ENCODE data around the gene CDKN2C.

The CDKN2C gene

DNA sequence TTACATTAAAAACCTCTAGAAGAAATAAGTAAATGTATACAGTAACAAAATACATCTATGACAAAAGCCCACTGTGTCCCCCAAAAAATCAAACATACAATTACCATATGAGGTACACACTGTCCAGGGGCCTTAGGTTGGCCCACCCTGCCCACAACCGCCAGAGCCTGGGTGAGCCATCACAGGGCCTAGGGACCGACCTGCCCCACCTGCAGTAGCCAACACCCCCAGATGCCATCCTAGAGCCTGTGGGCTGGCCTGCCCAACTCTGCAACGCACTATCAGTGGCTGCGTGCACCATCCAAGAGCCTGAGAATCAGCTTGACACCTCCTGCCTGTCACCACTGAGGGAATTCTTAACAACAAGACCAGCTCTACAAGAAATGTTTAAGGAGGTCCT is 49.0 kb upstream of the CDKN2C start (continued):
- TF ChIP-seq, protein P1, sequence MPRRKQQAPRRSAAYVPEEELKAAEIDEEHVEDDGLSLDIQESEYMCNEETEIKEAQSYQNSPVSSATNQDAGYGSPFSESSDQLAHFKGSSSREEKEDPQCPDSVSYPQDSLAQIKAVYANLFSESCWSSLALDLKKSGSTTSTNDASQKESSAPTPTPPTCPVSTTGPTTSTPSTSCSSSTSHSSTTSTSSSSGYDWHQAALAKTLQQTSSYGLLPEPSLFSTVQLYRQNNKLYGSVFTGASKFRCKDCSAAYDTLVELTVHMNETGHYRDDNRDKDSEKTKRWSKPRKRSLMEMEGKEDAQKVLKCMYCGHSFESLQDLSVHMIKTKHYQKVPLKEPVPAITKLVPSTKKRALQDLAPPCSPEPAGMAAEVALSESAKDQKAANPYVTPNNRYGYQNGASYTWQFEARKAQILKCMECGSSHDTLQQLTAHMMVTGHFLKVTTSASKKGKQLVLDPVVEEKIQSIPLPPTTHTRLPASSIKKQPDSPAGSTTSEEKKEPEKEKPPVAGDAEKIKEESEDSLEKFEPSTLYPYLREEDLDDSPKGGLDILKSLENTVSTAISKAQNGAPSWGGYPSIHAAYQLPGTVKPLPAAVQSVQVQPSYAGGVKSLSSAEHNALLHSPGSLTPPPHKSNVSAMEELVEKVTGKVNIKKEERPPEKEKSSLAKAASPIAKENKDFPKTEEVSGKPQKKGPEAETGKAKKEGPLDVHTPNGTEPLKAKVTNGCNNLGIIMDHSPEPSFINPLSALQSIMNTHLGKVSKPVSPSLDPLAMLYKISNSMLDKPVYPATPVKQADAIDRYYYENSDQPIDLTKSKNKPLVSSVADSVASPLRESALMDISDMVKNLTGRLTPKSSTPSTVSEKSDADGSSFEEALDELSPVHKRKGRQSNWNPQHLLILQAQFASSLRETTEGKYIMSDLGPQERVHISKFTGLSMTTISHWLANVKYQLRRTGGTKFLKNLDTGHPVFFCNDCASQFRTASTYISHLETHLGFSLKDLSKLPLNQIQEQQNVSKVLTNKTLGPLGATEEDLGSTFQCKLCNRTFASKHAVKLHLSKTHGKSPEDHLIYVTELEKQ (tag by site-specific recombination; IDR thresholded peaks at IDR 0.05; ENCODE audit: borderline replicate concordance), result no peak
- TF ChIP-seq, protein P2, sequence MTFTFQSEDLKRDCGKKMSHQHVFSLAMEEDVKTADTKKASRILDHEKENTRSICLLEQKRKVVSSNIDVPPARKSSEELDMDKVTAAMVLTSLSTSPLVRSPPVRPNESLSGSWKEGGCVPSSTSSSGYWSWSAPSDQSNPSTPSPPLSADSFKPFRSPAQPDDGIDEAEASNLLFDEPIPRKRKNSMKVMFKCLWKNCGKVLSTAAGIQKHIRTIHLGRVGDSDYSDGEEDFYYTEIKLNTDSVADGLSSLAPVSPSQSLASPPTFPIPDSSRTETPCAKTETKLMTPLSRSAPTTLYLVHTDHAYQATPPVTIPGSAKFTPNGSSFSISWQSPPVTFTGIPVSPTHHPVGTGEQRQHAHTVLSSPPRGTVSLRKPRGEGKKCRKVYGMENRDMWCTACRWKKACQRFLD (tag by site-specific recombination; IDR thresholded peaks at IDR 0.05), result no peak
- no peak for TF ChIP-seq ZIC2 (tag by site-specific recombination; IDR thresholded peaks at IDR 0.05)
- TF ChIP-seq REPIN1 (tag by site-specific recombination; IDR thresholded peaks at IDR 0.05; ENCODE audit: low read depth), result no peak
- no peak for TF ChIP-seq ZNF266 (tag by site-specific recombination; IDR thresholded peaks at IDR 0.05; ENCODE audit: low read depth)
- no peak for TF ChIP-seq ZNF423 (tag by site-specific recombination; IDR thresholded peaks at IDR 0.05)
- no peak for TF ChIP-seq ZNF184 (tag by site-specific recombination; IDR thresholded peaks at IDR 0.05)
- no peak for TF ChIP-seq ZNF324 (tag by site-specific recombination; IDR thresholded peaks at IDR 0.05)
- TF ChIP-seq SP3 (tag by site-specific recombination; IDR thresholded peaks at IDR 0.05), result no peak
- TF ChIP-seq ZNF624 (tag by site-specific recombination; IDR thresholded peaks at IDR 0.05), result no peak

DNA sequence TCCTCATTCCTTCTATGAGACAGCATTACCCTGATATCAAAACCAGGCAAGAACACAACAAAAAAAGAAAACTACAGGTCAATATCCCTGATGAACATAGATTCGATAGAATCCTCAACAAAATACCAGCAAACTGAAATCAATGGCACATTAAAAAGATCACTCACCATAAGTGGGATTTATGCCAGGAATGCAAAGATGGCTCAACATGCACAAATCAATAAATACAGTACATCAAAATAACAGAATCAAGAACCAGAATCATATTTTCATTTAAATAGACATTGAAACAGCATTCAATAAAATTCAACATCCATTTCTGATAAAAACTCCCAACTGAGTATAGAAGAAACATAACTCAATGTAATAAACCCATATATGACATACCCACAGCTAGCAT is 46.5 kb upstream of the CDKN2C start:
- TF ChIP-seq SP2 (tag by site-specific recombination; IDR thresholded peaks at IDR 0.05), result no peak
- no peak for TF ChIP-seq ZNF37A (tag by site-specific recombination; IDR thresholded peaks at IDR 0.05)
- TF ChIP-seq, protein P3, sequence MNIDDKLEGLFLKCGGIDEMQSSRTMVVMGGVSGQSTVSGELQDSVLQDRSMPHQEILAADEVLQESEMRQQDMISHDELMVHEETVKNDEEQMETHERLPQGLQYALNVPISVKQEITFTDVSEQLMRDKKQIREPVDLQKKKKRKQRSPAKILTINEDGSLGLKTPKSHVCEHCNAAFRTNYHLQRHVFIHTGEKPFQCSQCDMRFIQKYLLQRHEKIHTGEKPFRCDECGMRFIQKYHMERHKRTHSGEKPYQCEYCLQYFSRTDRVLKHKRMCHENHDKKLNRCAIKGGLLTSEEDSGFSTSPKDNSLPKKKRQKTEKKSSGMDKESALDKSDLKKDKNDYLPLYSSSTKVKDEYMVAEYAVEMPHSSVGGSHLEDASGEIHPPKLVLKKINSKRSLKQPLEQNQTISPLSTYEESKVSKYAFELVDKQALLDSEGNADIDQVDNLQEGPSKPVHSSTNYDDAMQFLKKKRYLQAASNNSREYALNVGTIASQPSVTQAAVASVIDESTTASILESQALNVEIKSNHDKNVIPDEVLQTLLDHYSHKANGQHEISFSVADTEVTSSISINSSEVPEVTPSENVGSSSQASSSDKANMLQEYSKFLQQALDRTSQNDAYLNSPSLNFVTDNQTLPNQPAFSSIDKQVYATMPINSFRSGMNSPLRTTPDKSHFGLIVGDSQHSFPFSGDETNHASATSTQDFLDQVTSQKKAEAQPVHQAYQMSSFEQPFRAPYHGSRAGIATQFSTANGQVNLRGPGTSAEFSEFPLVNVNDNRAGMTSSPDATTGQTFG (tag by site-specific recombination; IDR thresholded peaks at IDR 0.05; ENCODE audit: borderline replicate concordance), result no peak
- peak; percentile 16 for TF ChIP-seq SETDB1 (IDR thresholded peaks at IDR 0.05; ENCODE audit: insufficient read length, low read length)
- POLR2A ChIA-PET, result no interaction called here
- Histone ChIP-seq H3K27ac (ENCODE audit: extremely low read depth, low read depth, low read length) (no peak overlapping the region), H3K4me1 (ENCODE audit: control insufficient read depth, insufficient read depth, low read length) (no peaks in the 10 kb centered on the region), H3K36me3 (ENCODE audit: control insufficient read depth in 2 of 2, insufficient read depth in 1 of 2, low read length in 2 of 2) (no peaks in the 10 kb centered on the region; a peak in 1 of 3 replicates), H3K9me3 (ENCODE audit: control insufficient read depth, insufficient read depth, low read depth, low read length) (no peaks in the 10 kb centered on the region), H3K4me3 (ENCODE audit: low read depth, low read length) (no peak overlapping the region)
- CTCF ChIA-PET, result interaction anchor here (0.6 kb wide), 1 partner anchor 36 kb away, joined by 3 read pairs; no protein-coding TSS in a partner anchor

DNA sequence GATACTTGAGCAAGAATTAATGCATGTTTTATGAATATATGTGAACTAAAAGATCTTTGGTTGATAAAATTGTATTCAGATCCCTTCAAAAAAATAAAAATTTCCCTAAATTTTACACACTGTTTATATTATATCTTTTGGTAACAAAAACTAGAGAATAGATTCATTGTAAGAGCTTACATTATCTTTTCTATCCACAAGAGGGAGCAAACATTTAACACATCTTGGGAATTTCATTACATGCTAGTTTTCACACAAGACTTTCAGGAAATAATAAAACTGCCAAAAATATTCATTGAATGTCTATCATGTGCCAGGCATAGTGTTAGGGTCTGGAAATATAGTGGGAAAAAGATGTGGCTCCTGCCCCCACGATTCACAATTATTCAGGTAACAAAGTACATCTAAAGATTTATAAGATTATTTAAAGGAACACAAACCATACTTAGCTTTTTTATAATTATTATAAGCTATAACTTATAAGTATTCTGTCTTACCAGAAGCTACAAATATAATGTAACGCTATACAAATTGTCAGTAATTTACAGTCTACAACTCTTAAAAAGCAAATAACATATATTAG is 40.6 kb upstream of the CDKN2C start:
- H3K27ac ChIP-seq (ENCODE audit: extremely low read depth, low read depth, low read length), result no peak overlapping the region
- no peak for TF ChIP-seq ZNF248 (tag by site-specific recombination; IDR thresholded peaks at IDR 0.05)
- TF ChIP-seq ZNF555 (tag by site-specific recombination; conservative IDR thresholded peaks at IDR 0.05), result no peak
- no peak for TF ChIP-seq ZNF2 (tag by site-specific recombination; IDR thresholded peaks at IDR 0.05)
- TF ChIP-seq ZNF670 (tag by site-specific recombination; IDR thresholded peaks at IDR 0.05; ENCODE audit: low read depth), result no peak
- peak; percentile 45 for TF ChIP-seq ZNF654 (tag by site-specific recombination; IDR thresholded peaks at IDR 0.05; ENCODE audit: low read depth)
- TF ChIP-seq, protein P4, sequence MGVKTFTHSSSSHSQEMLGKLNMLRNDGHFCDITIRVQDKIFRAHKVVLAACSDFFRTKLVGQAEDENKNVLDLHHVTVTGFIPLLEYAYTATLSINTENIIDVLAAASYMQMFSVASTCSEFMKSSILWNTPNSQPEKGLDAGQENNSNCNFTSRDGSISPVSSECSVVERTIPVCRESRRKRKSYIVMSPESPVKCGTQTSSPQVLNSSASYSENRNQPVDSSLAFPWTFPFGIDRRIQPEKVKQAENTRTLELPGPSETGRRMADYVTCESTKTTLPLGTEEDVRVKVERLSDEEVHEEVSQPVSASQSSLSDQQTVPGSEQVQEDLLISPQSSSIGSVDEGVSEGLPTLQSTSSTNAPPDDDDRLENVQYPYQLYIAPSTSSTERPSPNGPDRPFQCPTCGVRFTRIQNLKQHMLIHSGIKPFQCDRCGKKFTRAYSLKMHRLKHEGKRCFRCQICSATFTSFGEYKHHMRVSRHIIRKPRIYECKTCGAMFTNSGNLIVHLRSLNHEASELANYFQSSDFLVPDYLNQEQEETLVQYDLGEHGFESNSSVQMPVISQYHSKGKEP (tag by site-specific recombination; IDR thresholded peaks at IDR 0.05), result no peak
- peak; percentile 60; the same call in 1 of the 2 replicates for TF ChIP-seq ZNF660 (tag by site-specific recombination; IDR thresholded peaks at IDR 0.05)
- POLR2A ChIA-PET, result interaction anchor here (1.3 to 1.4 kb wide), 4 partner anchors 31 to 47 kb away, joined by 3 to 7 read pairs (median 6); partner anchors contain the start of genes CDKN2C and FAF1
- H3K36me3 ChIP-seq (ENCODE audit: control insufficient read depth in 2 of 2, insufficient read depth in 1 of 2, low read length in 2 of 2), result no peaks in the 10 kb centered on the region; a peak in 1 of 3 replicates
- no peak overlapping the region for H3K4me3 ChIP-seq (ENCODE audit: low read depth, low read length)
- no peaks in the 10 kb centered on the region for H3K9me3 ChIP-seq (ENCODE audit: control insufficient read depth, insufficient read depth, low read depth, low read length)
- H3K4me1 ChIP-seq (ENCODE audit: control insufficient read depth, insufficient read depth, low read length), result no peaks in the 10 kb centered on the region
- CTCF ChIA-PET, result interaction anchor here (0.6 to 3.1 kb wide), 25 partner anchors 8 to 367 kb away, joined by 3 to 48 read pairs (median 5); partner anchors contain the start of genes CDKN2C and FAF1

All from HEK293 (cell line).